Sigmoid colon (tissue), 4 donors: ENCODE results near the gene KLC4.
"Not testable (repeated sequence)": the region's sequence is repeated elsewhere in the genome, so short reads cannot be mapped to it uniquely, and the experiment has no call there.

Experiments used
- CTCF ChIP-seq, 4 experiments: fragments of 450-650 bp in 3 of 4; fragments of 200-600 bp in 1 of 4; IDR thresholded peaks; one replicate each; pipeline ENCODE4 v1.5.1; 2016 to 2019; ENCODE audit warnings: antibody characterized with exemption in 4 of 4, mild to moderate bottlenecking in 3 of 4, moderate library complexity in 2 of 4
- POLR2AphosphoS5 ChIP-seq, 4 donors: sonication (generic); formaldehyde crosslinking; IDR thresholded peaks; one replicate each; pipeline ENCODE4 v1.6.1; 2017; ENCODE audit warnings: antibody characterized with exemption in 4 of 4

DNA sequence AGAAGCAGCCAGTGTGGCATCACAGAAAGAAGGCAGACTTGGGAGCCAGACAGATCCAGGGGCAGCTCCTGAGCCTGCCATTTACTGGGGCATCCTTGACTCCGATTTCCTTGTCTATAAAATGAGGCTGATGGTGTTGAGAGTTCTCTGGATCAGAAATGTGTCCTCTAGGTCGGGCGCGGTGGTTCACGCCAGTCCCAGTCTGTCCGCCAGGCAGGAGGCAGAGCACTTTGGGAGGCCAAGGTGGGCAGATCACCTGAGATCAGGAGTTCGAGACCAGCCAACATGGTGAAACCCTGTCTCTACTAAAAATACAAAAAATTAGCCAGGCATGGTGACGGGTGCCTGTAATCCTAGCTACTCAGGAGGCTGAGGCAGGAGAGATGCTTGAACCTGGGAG is 58.0 kb downstream of the KLC4 start:
- not testable (repeated sequence) for TF ChIP-seq CTCF, POLR2AphosphoS5 (IDR thresholded peaks at IDR 0.05)
